GM12801 (cell line): ENCODE results near the gene PPIG.

ENCODE experiments used
- TF ChIP-seq, protein P1 (sequence below): IDR thresholded peaks from one replicate; pipeline ENCODE4 v1.5.1; 2011; ENCODE audit warnings: control low read depth; ENCODE audit not compliant: insufficient read length; ENCODE audit errors: extremely low read depth

Gene PPIG

DNA sequence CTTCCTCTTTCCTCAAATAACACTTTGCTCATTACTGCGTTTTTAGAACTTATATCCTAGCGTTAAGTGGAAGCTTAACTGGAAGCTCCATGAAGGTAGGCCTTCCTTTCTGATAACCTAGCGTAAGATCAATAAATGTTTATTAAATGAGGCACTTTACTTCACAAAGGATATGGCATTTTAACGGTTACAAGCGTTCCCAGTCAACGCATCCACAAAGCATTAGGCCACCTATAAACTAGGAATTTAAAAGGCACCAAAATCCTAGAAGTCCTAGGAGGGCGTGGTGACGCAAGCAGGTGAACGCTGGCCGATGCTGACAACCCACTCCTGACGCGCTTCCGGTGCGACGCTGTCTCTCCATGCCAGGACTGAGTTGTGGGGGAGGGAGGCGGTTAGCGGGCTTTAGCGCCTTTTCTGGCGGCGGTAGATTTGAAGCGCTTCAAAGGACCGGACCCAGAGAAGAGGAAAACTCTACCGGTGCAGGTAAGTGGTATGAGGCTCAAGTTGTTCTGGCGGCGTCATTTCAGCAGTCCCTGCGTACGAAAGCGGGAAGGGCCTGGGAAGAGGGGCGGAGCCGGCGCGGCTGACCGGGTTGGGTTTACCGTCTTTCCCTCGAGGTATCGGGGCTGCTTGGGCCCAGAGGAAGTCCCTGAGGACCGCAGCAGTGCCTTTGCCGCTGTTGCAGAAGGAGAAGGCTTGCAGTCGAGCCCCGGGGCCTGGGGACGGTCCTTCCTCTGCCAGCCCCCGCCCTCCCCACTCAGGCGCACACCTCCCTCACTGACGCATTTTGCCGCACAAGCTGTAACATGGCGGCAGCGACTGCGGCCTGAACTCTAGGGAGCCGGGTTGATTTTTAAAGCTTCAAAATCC, at the start of gene PPIG:
PPIG (plus strand) TSS at position 347 of the 873 bp plus-strand sequence. CDS start 19,691 bp downstream, outside the sequence.
- TF ChIP-seq, protein P1, sequence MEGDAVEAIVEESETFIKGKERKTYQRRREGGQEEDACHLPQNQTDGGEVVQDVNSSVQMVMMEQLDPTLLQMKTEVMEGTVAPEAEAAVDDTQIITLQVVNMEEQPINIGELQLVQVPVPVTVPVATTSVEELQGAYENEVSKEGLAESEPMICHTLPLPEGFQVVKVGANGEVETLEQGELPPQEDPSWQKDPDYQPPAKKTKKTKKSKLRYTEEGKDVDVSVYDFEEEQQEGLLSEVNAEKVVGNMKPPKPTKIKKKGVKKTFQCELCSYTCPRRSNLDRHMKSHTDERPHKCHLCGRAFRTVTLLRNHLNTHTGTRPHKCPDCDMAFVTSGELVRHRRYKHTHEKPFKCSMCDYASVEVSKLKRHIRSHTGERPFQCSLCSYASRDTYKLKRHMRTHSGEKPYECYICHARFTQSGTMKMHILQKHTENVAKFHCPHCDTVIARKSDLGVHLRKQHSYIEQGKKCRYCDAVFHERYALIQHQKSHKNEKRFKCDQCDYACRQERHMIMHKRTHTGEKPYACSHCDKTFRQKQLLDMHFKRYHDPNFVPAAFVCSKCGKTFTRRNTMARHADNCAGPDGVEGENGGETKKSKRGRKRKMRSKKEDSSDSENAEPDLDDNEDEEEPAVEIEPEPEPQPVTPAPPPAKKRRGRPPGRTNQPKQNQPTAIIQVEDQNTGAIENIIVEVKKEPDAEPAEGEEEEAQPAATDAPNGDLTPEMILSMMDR: no peak

DNA sequence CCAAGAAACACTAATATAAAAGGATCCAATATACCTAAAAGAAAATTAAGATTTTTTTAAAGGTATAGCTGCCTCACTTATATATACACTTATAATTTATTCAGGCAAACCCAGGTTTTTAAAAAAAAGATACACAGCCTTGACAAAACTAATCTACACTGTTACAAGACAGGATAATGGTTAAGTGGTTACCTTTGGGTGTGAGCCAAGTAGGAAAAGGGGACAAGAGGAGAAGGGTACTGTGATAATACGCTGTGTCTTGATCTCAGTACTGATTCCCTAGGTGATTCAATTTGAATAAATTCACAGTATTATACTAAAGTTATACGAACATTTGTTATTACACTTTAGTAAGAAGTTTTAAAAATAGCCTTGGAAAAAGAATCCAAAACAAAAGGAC, 44.0 kb upstream of the PPIG start:
- TF ChIP-seq, protein P1: no peak

DNA sequence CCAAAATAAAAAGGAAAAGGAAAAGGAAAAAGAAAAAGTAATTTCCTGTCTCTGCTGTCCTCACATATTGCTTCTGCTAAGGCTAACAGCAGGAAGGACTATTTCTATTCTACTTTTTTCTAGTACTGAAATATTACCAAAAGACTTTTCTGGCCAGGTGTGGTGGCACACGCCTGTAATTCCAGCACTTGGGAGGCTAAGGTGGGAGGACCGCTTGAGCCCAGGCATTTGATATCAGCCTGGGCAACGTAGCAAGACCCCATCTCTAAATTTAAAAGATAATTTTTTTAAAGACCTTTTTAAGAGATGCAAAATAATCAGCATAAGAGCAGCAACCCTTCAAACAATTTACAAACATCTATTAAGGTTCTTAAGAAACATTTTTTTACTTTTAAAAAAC, 41.7 kb upstream of the PPIG start:
- TF ChIP-seq, protein P1: no peak

DNA sequence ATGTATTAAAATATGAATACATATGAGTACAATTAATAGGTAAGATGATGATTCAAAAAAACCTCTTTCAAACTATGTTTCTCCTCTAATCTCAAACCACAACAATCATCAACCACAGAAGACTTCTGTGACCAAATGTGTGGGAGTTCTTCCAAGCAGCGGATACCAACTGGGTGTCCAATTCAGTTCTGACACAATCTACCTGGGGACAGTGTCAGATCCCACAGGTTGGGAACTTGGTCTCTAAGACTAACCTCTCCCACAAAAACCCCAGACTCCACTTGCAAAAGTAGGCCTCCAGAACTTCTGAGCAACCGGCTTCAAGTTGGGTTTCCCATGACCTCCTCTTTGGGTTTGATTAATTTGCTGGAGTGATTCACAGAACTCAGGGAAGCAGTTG, 37.4 kb upstream of the PPIG start:
- TF ChIP-seq, protein P1: no peak

DNA sequence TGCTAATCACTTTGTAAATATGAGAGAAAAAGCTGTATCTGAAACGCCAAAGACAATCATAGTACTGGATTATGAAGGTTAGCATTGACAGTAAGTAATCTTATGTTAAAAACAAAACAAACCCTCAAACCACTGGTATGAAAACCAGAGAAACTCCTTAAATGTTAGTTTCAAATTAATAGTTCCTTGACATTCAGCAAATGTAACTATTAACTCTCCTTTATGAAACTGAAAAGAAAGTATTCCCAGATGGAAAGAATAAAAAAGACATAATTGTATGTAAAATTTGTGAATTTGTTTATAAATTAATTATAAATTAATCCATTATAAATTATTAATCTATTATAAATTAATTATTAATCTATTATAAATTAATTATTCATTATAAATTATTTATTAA, 22.8 kb upstream of the PPIG start:
- TF ChIP-seq, protein P1: no peak

DNA sequence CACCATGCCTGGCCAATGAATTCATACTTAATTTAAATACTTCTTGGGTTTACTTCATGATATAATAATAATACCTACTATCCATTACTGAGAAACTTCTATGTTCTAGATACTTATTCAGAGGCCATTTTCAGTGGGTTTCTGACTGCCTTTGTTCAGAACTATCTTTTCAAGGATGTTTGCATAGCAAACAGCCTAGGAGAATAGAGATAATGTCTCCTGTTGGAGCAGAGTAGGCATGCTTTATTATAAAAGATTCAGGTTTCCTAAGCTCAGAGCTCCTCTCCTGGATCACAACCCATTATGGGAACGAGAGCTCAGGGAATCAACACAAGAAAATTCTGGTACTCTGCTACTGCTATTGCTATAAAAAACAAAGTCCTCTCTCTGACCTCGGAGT, 21.6 kb upstream of the PPIG start:
- TF ChIP-seq, protein P1: no peak

DNA sequence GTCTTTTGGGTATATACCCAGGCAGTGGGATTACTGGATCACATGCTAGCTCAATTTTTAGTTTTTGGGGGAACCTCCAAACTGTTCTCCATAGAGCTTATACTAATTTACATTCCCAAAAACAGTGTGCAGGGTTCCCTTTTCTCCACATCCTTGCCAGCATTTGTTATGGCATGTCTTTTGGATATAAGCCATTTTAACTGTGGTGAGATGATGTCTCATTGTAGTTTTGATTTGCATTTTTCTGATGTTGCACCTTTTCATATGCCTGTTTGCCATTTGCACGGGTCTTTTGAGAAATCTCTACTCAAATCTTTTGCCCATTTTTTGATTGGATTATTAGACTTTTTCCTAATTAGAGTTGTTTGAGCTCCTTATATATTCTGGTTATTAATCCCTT, 18.5 kb upstream of the PPIG start:
- TF ChIP-seq, protein P1: no peak
